ENCODE measurements around the gene TNFSF11. TPM values are rescaled to one million over a fixed set of nuclear protein-coding genes. Genes with fewer than 3 reads are reported as not detected.

The TNFSF11 gene
- total RNA-seq, 4 donors from 2014 or later: not detected

DNA sequence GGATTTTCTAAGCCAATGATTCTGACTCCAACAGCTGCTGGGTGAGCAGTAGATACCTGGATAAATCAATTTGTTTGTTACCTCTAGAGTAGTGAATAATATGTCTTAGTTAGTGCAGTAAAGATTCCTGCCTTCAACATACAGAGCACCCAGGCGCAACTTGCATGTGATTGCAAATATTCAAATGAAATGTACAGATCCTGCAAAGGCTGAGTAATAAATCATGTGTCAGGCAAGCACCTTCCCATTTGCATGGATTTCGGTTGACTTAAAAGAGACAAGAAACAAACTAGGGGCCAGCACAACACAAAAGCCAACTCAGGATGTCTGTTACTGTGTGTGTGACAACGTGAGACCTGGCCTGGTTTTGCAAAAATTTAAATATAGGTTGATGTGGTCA, 79.7 kb downstream of the TNFSF11 start:
- Histone ChIP-seq H3K36me3 (no peaks in the 10 kb centered on the region), H3K9me3 (no peaks in the 10 kb centered on the region), H3K4me3 (no peak overlapping the region), H3K4me1 (no peaks in the 10 kb centered on the region), H3K27me3 (peaks cover 0 to 4% of the 10 kb centered on the region in 2 donors), H3K27ac (no peak overlapping the region)
- DNase-seq (ENCODE audit: low spot score in 2 of 2): no peak
- WGBS, 2 donors: 70 to 72% methylated on average over 3 of the region's 3 CpGs
- TF ChIP-seq CTCF (IDR thresholded peaks at IDR 0.05) (no peak), EP300 (IDR thresholded peaks at IDR 0.05) (no peak), POLR2A (IDR thresholded peaks at IDR 0.05) (no peak)

- TF ChIP-seq POLR2A (IDR thresholded peaks at IDR 0.05): no peak
- TF ChIP-seq CTCF (IDR thresholded peaks at IDR 0.05): no peak
- no peak for TF ChIP-seq EP300 (IDR thresholded peaks at IDR 0.05)
- H3K27ac ChIP-seq: no peak overlapping the region
- H3K36me3 ChIP-seq: no peaks in the 10 kb centered on the region
- no peak overlapping the region for H3K4me3 ChIP-seq
- H3K9me3 ChIP-seq: no peaks in the 10 kb centered on the region
- H3K27me3 ChIP-seq: peaks cover 0 to 4% of the 10 kb centered on the region in 2 donors
- DNase-seq (ENCODE audit: low spot score in 2 of 2): no peak
- H3K4me1 ChIP-seq: no peaks in the 10 kb centered on the region
Observed at GRCh38 chr13:42654212-42654611, 80.3 kb downstream of the TNFSF11 start.

GRCh38 chr13:42654722-42655121, 80.8 kb downstream of the TNFSF11 start:
- no peaks in the 10 kb centered on the region for H3K4me1 ChIP-seq
- H3K27ac ChIP-seq: no peak overlapping the region
- H3K9me3 ChIP-seq: no peaks in the 10 kb centered on the region
- DNase-seq (ENCODE audit: low spot score in 2 of 2): no peak
- TF ChIP-seq EP300 (IDR thresholded peaks at IDR 0.05) (no peak), CTCF (IDR thresholded peaks at IDR 0.05) (no peak)
- no peak overlapping the region for H3K4me3 ChIP-seq
- no peaks in the 10 kb centered on the region for H3K36me3 ChIP-seq
- peaks cover 0 to 4% of the 10 kb centered on the region in 2 donors for H3K27me3 ChIP-seq
- 61 to 82% methylated on average over 1 of the region's 1 CpG for WGBS, 2 donors

DNA sequence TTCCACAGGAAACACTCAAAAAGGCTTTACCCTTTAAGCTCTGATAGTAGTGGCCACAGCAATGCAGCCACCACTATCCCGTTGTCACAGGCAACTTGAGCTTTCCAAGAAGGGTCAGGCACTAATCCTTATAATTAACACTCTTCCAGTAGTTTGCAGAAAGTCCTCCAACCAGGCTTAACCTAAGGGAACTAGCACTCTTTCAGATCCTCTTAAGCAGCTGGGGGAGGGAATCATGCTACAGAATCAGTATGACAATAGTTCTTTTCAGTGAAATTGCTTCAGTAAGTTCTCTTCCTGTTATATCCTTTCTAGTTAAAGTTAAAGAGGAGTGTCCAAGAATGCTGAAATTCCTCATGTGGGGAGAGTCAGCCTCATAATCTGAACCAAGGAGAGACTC, 82.2 kb downstream of the TNFSF11 start:
- Histone ChIP-seq H3K27me3 (peaks cover 0 to 4% of the 10 kb centered on the region in 2 donors), H3K4me1 (no peaks in the 10 kb centered on the region), H3K27ac (no peak overlapping the region), H3K4me3 (no peak overlapping the region), H3K9me3 (no peaks in the 10 kb centered on the region), H3K36me3 (no peaks in the 10 kb centered on the region)
- WGBS, 2 donors: 29 to 30% methylated on average over 1 of the region's 1 CpG
- no peak for DNase-seq (ENCODE audit: low spot score in 2 of 2)
- TF ChIP-seq POLR2A (IDR thresholded peaks at IDR 0.05) (no peak), EP300 (IDR thresholded peaks at IDR 0.05) (no peak), CTCF (IDR thresholded peaks at IDR 0.05) (no peak)

- DNase-seq (ENCODE audit: low spot score in 2 of 2): no peak
- Histone ChIP-seq H3K27me3 (peaks cover 0 to 4% of the 10 kb centered on the region in 2 donors), H3K9me3 (no peaks in the 10 kb centered on the region), H3K4me3 (no peak overlapping the region), H3K27ac (no peak overlapping the region), H3K36me3 (no peaks in the 10 kb centered on the region), H3K4me1 (no peaks in the 10 kb centered on the region)
- TF ChIP-seq EP300 (IDR thresholded peaks at IDR 0.05) (no peak), CTCF (IDR thresholded peaks at IDR 0.05) (no peak)
- 87 to 89% methylated on average over 5 of the region's 5 CpGs for WGBS, 2 donors
Observed at GRCh38 chr13:42656958-42657357, 83.0 kb downstream of the TNFSF11 start.

Other genes starting within 250 kb of the TNFSF11 start
- gene FAM216B, start 207.4 kb downstream of the TNFSF11 start, total RNA-seq: not detected